ENCODE measurements around the gene LAG3. TPM values are rescaled to one million over a fixed set of nuclear protein-coding genes. Genes with fewer than 3 reads are reported as not detected.

The LAG3 gene
- polyA plus RNA-seq, 2 of the 4 experiments (the other 2 are of a cell fraction) = 0.66 to 1.7 TPM

DNA sequence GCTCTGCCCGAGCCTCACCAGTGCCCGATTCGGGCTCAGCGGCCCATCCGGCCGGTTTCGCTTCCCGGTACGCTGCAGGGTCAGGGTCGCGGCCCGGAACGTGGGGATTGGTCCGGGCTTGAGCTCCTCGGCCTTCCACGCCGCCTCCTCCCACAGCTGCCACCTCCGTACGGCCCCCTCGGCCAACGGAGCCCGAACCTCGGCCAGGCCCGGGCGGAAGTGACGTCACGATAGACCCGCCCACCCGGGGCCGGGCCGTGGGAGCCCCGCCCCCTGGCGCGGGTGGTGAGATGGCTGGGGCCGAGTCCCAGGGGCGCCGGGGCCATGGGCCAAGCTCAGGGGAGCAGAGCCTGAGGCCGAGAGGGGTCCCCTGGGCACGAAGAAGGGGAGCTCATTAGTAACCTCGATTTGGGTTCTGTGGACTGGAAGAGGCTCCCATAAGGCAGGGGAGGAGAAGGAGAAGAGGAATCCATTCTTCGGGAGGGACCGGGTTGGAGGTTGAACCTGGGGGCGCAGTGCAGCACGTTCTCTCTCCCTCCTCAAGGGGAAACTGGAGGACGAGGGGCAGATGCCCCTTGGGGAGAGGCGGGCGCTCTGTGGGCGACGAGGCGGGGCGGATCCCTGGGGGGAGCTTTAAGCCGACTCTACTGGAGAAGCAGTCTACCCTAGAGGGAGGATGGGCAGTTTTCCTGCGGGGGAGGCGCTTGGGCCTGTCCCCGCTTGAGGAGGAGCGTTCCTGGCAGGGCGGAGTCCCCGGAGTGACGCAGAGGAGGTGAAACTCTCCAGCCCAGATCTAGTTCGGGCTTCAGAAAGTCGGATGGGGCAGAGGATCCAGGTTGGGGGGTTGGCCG, 19.2 kb upstream of the LAG3 start, which contains the start of gene MLF2 (continued):
- TF ChIP-seq NR3C1 (IDR thresholded peaks at IDR 0.05) (no peak), MAZ (IDR thresholded peaks at IDR 0.05; ENCODE audit: borderline replicate concordance, low read depth, low read length) (peak; percentile 49; the same call in 1 of the 2 replicates), PHF8 (IDR thresholded peaks at IDR 0.05; ENCODE audit: borderline replicate concordance, low read depth) (peak; percentile 96), MYC (IDR thresholded peaks at IDR 0.05; ENCODE audit: borderline replicate concordance, low read length) (peak; percentile 77)

DNA sequence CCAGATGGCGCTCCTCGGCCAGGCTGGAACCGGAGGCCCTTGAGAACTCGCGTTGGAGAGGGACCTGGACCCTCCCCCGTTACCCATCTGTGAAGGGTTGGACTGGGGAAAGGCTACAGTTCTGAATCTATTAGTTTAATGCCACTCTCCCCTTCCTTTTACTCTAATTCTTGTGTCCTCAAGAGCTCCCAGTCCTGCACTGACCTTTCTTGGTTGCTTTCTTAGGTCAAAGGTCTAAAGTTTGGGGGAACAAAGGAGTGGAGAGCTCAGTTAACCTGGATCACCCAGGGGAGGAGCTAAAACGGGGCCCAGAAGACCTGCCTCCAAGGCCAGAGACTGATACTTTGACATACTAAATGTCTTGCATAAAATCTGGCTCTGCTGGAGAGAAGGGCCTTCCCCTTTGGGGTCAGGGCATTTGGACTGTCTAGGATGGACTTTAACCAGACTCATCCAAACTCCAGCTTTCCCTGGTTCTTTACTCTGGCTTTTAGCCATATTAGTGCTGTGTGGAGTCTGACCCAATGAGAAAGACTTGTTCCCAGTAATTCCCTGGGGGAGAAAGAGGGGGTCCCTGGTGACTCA, 18.5 kb upstream of the LAG3 start:
- FAIRE-seq (no peak), DNase-seq (ENCODE audit: low read depth in 1 of 2, low spot score in 1 of 2) (no peak), ATAC-seq (peak in 1 of 2 experiments; percentile 0; a peak in 4 of 6 replicates)
- 0% methylated on average over 7 of the region's 7 CpGs for WGBS (ENCODE audit: missing lambda C conversion rate)
- CTCF ChIA-PET = interaction anchor here (0.6 to 13.7 kb wide), 38 partner anchors 9 to 208 kb away, joined by 3 to 670 read pairs (median 8); partner anchors contain the start of genes CD4, CDCA3, COPS7A and GNB3
- Histone ChIP-seq H3K9me3 (no peaks in the 10 kb centered on the region), H3K4me2 (peak overlapping the region; percentile 88), H3K4me1 (peaks cover 21% of the 10 kb centered on the region), H3K4me3 (no peak overlapping the region), H3K27ac (peak overlapping the region; percentile 97 to 98)
- TF ChIP-seq FOSB (CRISPR knock-in tag; IDR thresholded peaks at IDR 0.05) (0 out of 2 replicates have a peak, but pooled peaks have one; percentile 37), NR3C1 (IDR thresholded peaks at IDR 0.05) (no peak), KDM5A (IDR thresholded peaks at IDR 0.05) (no peak), HEYL (CRISPR knock-in tag; IDR thresholded peaks at IDR 0.05) (no peak), JUNB (IDR thresholded peaks at IDR 0.05) (no peak), HOXA7 (CRISPR knock-in tag; IDR thresholded peaks at IDR 0.05) (no peak), TFCP2L1 (CRISPR knock-in tag; IDR thresholded peaks at IDR 0.05) (no peak), EHMT2 (IDR thresholded peaks at IDR 0.05; ENCODE audit: low read depth) (no peak), RARB (CRISPR knock-in tag; IDR thresholded peaks at IDR 0.05) (no peak), RFX5 (IDR thresholded peaks at IDR 0.05) (no peak), GATA3 (IDR thresholded peaks at IDR 0.05; ENCODE audit: borderline replicate concordance) (no peak), SMC3 (IDR thresholded peaks at IDR 0.05) (peak; percentile 99), RNF2 (IDR thresholded peaks at IDR 0.05; ENCODE audit: borderline replicate concordance, low read depth) (no peak), PHF8 (IDR thresholded peaks at IDR 0.05; ENCODE audit: borderline replicate concordance, low read depth) (no peak), ZC3H11A (IDR thresholded peaks at IDR 0.05) (no peak), ZNF302 (CRISPR knock-in tag; IDR thresholded peaks at IDR 0.05) (no peak), ZFP36 (IDR thresholded peaks at IDR 0.05; ENCODE audit: borderline replicate concordance, partially characterized antibody) (no peak), RAD21 (conservative IDR thresholded peaks at IDR 0.05 in 1 of 2, IDR thresholded peaks at IDR 0.05 in 1 of 2) (peak; percentile 98; a peak in 4 of 5 replicates)
- TF ChIP-seq, protein P1, sequence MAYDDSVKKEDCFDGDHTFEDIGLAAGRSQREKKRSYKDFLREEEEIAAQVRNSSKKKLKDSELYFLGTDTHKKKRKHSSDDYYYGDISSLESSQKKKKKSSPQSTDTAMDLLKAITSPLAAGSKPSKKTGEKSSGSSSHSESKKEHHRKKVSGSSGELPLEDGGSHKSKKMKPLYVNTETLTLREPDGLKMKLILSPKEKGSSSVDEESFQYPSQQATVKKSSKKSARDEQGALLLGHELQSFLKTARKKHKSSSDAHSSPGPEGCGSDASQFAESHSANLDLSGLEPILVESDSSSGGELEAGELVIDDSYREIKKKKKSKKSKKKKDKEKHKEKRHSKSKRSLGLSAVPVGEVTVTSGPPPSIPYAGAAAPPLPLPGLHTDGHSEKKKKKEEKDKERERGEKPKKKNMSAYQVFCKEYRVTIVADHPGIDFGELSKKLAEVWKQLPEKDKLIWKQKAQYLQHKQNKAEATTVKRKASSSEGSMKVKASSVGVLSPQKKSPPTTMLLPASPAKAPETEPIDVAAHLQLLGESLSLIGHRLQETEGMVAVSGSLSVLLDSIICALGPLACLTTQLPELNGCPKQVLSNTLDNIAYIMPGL (CRISPR knock-in tag; IDR thresholded peaks at IDR 0.05; ENCODE audit: borderline replicate concordance) = no peak
- TF ChIP-seq, protein P2, sequence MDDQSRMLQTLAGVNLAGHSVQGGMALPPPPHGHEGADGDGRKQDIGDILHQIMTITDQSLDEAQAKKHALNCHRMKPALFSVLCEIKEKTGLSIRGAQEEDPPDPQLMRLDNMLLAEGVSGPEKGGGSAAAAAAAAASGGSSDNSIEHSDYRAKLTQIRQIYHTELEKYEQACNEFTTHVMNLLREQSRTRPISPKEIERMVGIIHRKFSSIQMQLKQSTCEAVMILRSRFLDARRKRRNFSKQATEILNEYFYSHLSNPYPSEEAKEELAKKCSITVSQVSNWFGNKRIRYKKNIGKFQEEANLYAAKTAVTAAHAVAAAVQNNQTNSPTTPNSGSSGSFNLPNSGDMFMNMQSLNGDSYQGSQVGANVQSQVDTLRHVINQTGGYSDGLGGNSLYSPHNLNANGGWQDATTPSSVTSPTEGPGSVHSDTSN (IDR thresholded peaks at IDR 0.05) = no peak
- TF ChIP-seq, protein P3, sequence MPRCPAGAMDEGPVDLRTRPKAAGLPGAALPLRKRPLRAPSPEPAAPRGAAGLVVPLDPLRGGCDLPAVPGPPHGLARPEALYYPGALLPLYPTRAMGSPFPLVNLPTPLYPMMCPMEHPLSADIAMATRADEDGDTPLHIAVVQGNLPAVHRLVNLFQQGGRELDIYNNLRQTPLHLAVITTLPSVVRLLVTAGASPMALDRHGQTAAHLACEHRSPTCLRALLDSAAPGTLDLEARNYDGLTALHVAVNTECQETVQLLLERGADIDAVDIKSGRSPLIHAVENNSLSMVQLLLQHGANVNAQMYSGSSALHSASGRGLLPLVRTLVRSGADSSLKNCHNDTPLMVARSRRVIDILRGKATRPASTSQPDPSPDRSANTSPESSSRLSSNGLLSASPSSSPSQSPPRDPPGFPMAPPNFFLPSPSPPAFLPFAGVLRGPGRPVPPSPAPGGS (IDR thresholded peaks at IDR 0.05) = no peak
- TF ChIP-seq, protein P4, sequence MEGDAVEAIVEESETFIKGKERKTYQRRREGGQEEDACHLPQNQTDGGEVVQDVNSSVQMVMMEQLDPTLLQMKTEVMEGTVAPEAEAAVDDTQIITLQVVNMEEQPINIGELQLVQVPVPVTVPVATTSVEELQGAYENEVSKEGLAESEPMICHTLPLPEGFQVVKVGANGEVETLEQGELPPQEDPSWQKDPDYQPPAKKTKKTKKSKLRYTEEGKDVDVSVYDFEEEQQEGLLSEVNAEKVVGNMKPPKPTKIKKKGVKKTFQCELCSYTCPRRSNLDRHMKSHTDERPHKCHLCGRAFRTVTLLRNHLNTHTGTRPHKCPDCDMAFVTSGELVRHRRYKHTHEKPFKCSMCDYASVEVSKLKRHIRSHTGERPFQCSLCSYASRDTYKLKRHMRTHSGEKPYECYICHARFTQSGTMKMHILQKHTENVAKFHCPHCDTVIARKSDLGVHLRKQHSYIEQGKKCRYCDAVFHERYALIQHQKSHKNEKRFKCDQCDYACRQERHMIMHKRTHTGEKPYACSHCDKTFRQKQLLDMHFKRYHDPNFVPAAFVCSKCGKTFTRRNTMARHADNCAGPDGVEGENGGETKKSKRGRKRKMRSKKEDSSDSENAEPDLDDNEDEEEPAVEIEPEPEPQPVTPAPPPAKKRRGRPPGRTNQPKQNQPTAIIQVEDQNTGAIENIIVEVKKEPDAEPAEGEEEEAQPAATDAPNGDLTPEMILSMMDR (IDR thresholded peaks at IDR 0.05) = peak; percentile 97; the same call in 2 of the 3 replicates
- TF ChIP-seq, protein P5, sequence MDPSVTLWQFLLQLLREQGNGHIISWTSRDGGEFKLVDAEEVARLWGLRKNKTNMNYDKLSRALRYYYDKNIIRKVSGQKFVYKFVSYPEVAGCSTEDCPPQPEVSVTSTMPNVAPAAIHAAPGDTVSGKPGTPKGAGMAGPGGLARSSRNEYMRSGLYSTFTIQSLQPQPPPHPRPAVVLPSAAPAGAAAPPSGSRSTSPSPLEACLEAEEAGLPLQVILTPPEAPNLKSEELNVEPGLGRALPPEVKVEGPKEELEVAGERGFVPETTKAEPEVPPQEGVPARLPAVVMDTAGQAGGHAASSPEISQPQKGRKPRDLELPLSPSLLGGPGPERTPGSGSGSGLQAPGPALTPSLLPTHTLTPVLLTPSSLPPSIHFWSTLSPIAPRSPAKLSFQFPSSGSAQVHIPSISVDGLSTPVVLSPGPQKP (IDR thresholded peaks at IDR 0.05; ENCODE audit: low read depth, low read length) = no peak
- POLR2A ChIA-PET = interaction anchor here (0.6 to 4.4 kb wide), 24 partner anchors 10 to 417 kb away, joined by 3 to 118 read pairs (median 8); partner anchors contain the start of genes CDCA3, COPS7A, GPR162 and MRPL51
